A673 (cell line): ENCODE measurements around the gene GMIP. TPM values are rescaled to one million over a fixed set of nuclear protein-coding genes. Genes with fewer than 3 reads are reported as not detected.

Source experiments
- BruUV-seq: library from RNA; stranded (reverse); fragments of 400-500 nt; replicated peaks from 2 replicates; lab custom pipeline; 2021; lab: Mats Ljungman, UMichigan
- CTCF ChIA-PET: fragments of 300-600 bp; sonication (Branson Sonifier 250); formaldehyde crosslinking; loops from one replicate; lab custom pipeline; 2022; ENCODE audit warnings: antibody characterized with exemption; lab: Charles Lee
- POLR2A ChIA-PET: fragments of 300-600 bp; sonication (Branson Sonifier 250); formaldehyde crosslinking; loops from one replicate; lab custom pipeline; 2022; ENCODE audit warnings: antibody characterized with exemption; ENCODE audit not compliant: low non-redundant PET; lab: Charles Lee
- DNase-seq: peaks from one replicate; pipeline ENCODE4 v3.0.0-alpha.2; 2015; ENCODE audit warnings: low spot score
- H3K27ac ChIP-seq: fragments of 200-600 bp; sonication (generic); 2 replicates; pipeline ENCODE4 v1.5.1; 2016; ENCODE audit warnings: mixed run types, low read depth, mild to moderate bottlenecking, mixed read lengths, antibody characterized with exemption, low read length; ENCODE audit not compliant: poor library complexity, severe bottlenecking
- H3K27me3 ChIP-seq: fragments of 200-600 bp; sonication (generic); replicated peaks from 2 replicates; pipeline ENCODE4 v1.6.1; 2017; ENCODE audit warnings: mixed run types, low read depth, mild to moderate bottlenecking, mixed read lengths, antibody characterized with exemption, low read length; ENCODE audit not compliant: insufficient read depth, poor library complexity
- H3K36me3 ChIP-seq: fragments of 200-600 bp; sonication (generic); 2 replicates; pipeline ENCODE4 v1.6.1; 2016; ENCODE audit warnings: mixed run types, mild to moderate bottlenecking, mixed read lengths, antibody characterized with exemption, low read length; ENCODE audit not compliant: insufficient read depth, poor library complexity, severe bottlenecking
- H3K4me1 ChIP-seq: fragments of 200-600 bp; sonication (generic); 2 replicates; pipeline ENCODE4 v1.6.1; 2017; ENCODE audit warnings: mixed run types, mild to moderate bottlenecking, mixed read lengths, antibody characterized with exemption, low read length; ENCODE audit not compliant: insufficient read depth, poor library complexity, severe bottlenecking
- H3K4me3 ChIP-seq: fragments of 200-600 bp; sonication (generic); 2 replicates; pipeline ENCODE4 v1.5.1; 2016; ENCODE audit warnings: low read depth, mixed run types, mild to moderate bottlenecking, mixed read lengths, low read length; ENCODE audit not compliant: poor library complexity, severe bottlenecking
- H3K9me3 ChIP-seq: fragments of 200-600 bp; sonication (generic); 2 replicates; pipeline ENCODE4 v1.6.1; 2016; ENCODE audit warnings: mixed run types, low read depth, mild to moderate bottlenecking, mixed read lengths, antibody characterized with exemption, low read length; ENCODE audit not compliant: poor library complexity, severe bottlenecking
- EZH2 ChIP-seq: fragments of 200-600 bp; sonication (generic); IDR thresholded peaks from 2 replicates; pipeline ENCODE4 v1.6.1; 2017; ENCODE audit warnings: borderline replicate concordance, low read depth, mild to moderate bottlenecking, mixed read lengths, antibody characterized with exemption, low read length; ENCODE audit not compliant: poor library complexity, severe bottlenecking
- intact Hi-C: fragments of 100-400 bp; cut with micrococcal nuclease; formaldehyde crosslinking; loops from one replicate; pipeline ENCODE4 v1.10.0; 2022; ENCODE audit not compliant: unreplicated experiment
- total RNA-seq: library from RNA; stranded (reverse); gene quantifications from 2 replicates; pipeline ENCODE4 v1.2.3, GENCODE V29; 2021
- TF ChIP-seq, protein P1 (sequence below): fragments of 300-800, 200-600 bp; sonication (generic); conservative IDR thresholded peaks from 2 replicates; pipeline ENCODE4 v1.5.1; 2017; ENCODE audit warnings: low read depth, mild to moderate bottlenecking, antibody characterized with exemption, low read length, moderate library complexity, mixed read lengths

The GMIP gene
- total RNA-seq, 1 experiment from 2014 or later = 9.0 TPM

DNA sequence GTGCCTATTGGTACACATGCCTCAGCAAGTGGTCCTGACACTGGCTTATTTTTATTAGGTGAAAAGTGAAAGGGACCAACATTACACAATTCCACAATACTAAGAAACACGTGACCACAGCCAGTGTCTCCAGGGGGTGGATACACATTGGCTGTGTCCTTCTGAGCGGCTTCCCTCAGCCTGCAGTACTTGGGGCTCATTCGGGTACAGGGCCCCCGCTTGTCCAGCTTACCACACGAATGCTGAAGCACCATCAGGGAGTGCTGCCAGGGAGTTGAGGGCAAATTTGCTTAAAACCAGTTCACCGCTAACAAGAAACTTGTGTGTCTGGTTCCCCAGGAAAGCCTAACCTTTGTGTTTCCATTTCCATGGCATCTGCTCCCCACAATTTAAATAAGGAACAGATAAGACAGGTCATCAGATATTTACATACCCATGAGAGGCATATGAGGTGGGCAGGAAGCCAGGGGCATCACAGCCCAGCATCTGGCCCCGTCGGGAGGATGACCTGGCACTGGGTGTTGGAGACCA is 48.2 kb downstream of the GMIP start:
- peaks cover 20% of the 10 kb centered on the region for H3K4me1 ChIP-seq
- no peak for DNase-seq
- H3K27ac ChIP-seq = no peak overlapping the region
- no peaks in the 10 kb centered on the region for H3K9me3 ChIP-seq
- intact Hi-C loops = no loop called here
- H3K36me3 ChIP-seq = no peaks in the 10 kb centered on the region
- no peak for TF ChIP-seq EZH2
- TF ChIP-seq, protein P1, sequence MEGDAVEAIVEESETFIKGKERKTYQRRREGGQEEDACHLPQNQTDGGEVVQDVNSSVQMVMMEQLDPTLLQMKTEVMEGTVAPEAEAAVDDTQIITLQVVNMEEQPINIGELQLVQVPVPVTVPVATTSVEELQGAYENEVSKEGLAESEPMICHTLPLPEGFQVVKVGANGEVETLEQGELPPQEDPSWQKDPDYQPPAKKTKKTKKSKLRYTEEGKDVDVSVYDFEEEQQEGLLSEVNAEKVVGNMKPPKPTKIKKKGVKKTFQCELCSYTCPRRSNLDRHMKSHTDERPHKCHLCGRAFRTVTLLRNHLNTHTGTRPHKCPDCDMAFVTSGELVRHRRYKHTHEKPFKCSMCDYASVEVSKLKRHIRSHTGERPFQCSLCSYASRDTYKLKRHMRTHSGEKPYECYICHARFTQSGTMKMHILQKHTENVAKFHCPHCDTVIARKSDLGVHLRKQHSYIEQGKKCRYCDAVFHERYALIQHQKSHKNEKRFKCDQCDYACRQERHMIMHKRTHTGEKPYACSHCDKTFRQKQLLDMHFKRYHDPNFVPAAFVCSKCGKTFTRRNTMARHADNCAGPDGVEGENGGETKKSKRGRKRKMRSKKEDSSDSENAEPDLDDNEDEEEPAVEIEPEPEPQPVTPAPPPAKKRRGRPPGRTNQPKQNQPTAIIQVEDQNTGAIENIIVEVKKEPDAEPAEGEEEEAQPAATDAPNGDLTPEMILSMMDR = no peak
- POLR2A ChIA-PET = no interaction called here
- no peak overlapping the region for H3K4me3 ChIP-seq
- CTCF ChIA-PET = no interaction called here
- no TSS peak for BruUV-seq
- no peaks in the 10 kb centered on the region for H3K27me3 ChIP-seq

DNA sequence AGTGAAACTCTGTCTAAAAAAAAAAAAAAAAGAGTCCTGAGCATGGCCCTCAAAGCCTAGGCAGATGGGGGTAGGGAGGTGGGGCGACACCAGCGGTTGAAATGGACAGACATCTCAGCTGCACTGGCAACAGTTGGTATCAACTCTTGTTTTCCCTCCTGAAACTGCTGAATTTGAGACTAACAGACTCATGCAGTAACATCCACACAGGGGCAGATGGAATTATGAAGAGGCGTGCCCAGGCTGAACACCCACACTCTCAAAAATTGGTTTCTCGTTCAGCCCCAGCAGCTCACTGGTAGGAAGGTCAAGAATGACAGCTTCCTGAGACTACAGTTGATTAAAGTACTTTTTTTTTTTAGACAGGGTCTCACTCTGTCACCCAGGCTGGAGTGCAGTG is 49.1 kb downstream of the GMIP start:
- Histone ChIP-seq H3K27me3 (no peaks in the 10 kb centered on the region), H3K9me3 (no peaks in the 10 kb centered on the region), H3K4me3 (no peak overlapping the region), H3K36me3 (no peaks in the 10 kb centered on the region), H3K27ac (no peak overlapping the region), H3K4me1 (peaks cover 20% of the 10 kb centered on the region)
- intact Hi-C loops = no loop called here
- CTCF ChIA-PET = no interaction called here
- no peak for DNase-seq
- POLR2A ChIA-PET = no interaction called here
- no peak for TF ChIP-seq EZH2
- TF ChIP-seq, protein P1 = no peak
- BruUV-seq = no TSS peak

DNA sequence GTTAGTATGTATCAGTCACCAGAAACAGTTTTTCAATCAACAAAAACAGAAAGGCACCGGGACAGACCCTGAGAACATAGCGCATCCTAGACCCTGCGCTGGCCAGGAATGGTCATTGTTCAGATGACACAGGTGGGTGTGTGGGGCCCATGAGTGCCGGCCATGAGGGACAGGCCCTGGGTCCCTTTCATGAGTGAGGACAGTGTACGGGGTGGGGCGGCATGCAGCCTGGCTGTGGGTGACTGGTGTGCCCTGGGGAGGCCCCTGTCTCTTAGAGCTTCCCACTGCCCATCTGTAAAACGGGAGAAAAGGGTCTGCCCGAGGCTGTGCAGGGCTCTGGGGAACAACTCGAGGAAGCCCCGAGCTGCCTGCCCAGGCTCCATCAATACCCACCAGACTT is 50.8 kb downstream of the GMIP start:
- no peak for TF ChIP-seq EZH2
- TF ChIP-seq, protein P1 = no peak
- H3K27me3 ChIP-seq = no peaks in the 10 kb centered on the region
- H3K4me3 ChIP-seq = no peak overlapping the region
- no peak overlapping the region for H3K27ac ChIP-seq
- no peak for DNase-seq
- CTCF ChIA-PET = no interaction called here
- H3K36me3 ChIP-seq = no peaks in the 10 kb centered on the region
- POLR2A ChIA-PET = no interaction called here
- H3K4me1 ChIP-seq = peaks cover 20% of the 10 kb centered on the region
- intact Hi-C loops = no loop called here
- BruUV-seq = no TSS peak
- no peaks in the 10 kb centered on the region for H3K9me3 ChIP-seq
